ENCODE results near the gene BTLA.

DNA sequence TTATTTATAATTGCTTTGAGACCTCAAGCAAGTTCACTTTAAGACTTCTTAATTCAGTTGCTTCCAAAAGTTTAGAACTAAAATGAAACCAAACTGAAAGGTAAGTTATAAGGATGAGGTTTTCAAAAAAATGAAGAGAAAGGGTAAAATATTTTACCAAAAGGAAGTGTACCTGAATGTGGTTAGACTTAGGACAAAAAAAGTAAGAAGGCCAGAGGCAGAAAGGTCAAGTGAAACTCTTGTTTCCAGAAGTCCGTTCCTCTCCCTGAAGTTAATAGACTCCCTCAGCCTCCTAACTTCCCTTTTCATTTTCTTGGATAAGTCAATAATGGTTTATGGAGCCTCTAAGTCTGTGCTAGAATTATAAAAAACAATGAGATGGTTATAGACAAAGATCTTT lies 16.6 kb downstream of the BTLA start:
- TF ChIP-seq, protein P1, sequence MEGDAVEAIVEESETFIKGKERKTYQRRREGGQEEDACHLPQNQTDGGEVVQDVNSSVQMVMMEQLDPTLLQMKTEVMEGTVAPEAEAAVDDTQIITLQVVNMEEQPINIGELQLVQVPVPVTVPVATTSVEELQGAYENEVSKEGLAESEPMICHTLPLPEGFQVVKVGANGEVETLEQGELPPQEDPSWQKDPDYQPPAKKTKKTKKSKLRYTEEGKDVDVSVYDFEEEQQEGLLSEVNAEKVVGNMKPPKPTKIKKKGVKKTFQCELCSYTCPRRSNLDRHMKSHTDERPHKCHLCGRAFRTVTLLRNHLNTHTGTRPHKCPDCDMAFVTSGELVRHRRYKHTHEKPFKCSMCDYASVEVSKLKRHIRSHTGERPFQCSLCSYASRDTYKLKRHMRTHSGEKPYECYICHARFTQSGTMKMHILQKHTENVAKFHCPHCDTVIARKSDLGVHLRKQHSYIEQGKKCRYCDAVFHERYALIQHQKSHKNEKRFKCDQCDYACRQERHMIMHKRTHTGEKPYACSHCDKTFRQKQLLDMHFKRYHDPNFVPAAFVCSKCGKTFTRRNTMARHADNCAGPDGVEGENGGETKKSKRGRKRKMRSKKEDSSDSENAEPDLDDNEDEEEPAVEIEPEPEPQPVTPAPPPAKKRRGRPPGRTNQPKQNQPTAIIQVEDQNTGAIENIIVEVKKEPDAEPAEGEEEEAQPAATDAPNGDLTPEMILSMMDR (IDR thresholded peaks at IDR 0.05; ENCODE audit: poor library complexity): no peak
- TF ChIP-seq EZH2phosphoT487 (IDR thresholded peaks at IDR 0.05; ENCODE audit: low read depth, severe bottlenecking, unreplicated experiment): no peak
